ENCODE data around the gene NCK2.

NCK2 gene

DNA sequence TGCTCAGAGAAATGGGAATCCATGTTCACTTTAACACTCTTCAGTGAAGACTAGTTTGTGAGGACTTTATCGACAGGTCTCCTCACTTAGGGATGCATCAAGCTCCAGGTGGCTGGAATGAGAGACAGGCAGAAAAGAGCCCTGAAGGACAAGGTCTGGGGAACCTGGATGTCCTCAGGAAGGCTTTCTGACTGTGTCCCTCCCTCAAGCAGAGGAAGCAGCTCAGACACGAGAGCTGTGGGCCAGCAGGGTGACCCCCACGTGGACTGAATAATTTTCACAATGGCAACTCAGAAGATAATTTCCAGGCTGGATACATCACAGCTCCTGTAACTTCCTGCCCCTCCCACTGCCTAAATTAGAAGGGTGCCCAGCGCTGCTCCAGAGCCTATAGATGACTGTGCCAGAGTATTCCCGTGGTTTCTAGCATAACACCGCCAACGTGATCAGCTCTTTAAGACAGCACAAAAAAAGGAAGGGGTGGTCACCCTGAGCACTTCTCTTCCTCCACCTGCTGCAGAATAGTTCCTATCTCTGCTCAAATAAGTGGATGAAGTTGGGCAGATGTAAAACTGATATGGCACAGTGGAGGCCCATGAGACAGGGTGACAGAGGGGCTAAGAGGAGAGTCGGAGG is 25.7 kb upstream of the NCK2 start:
- DNase-seq (ENCODE audit: insufficient read length, low spot score): no peak
- no peak for TF ChIP-seq POLR2AphosphoS5 (IDR thresholded peaks at IDR 0.05; ENCODE audit: low read depth, low read length)
- no peak for TF ChIP-seq POU2F2 (IDR thresholded peaks at IDR 0.05; ENCODE audit: low read depth, low read length)
- no peak for TF ChIP-seq TAF1 (IDR thresholded peaks at IDR 0.05; ENCODE audit: low read depth, low read length)
- TF ChIP-seq SPI1 (IDR thresholded peaks at IDR 0.05; ENCODE audit: low read depth, low read length): no peak
- no peak for TF ChIP-seq PAX5 (IDR thresholded peaks at IDR 0.05; ENCODE audit: insufficient read depth, low read length, severe bottlenecking)
- no peak for TF ChIP-seq POLR2A (IDR thresholded peaks at IDR 0.05; ENCODE audit: low read depth, low read length)
- FAIRE-seq: no peak

- FAIRE-seq: no peak
- no peak for DNase-seq (ENCODE audit: insufficient read length, low spot score)
- TF ChIP-seq TAF1 (IDR thresholded peaks at IDR 0.05; ENCODE audit: low read depth, low read length) (no peak), POLR2AphosphoS5 (IDR thresholded peaks at IDR 0.05; ENCODE audit: low read depth, low read length) (no peak), POLR2A (IDR thresholded peaks at IDR 0.05; ENCODE audit: low read depth, low read length) (no peak), PAX5 (IDR thresholded peaks at IDR 0.05; ENCODE audit: insufficient read depth, low read length, severe bottlenecking) (no peak), POU2F2 (IDR thresholded peaks at IDR 0.05; ENCODE audit: low read depth, low read length) (no peak)
Observed at GRCh38 chr2:105721991-105722511, 22.7 kb upstream of the NCK2 start.

DNA sequence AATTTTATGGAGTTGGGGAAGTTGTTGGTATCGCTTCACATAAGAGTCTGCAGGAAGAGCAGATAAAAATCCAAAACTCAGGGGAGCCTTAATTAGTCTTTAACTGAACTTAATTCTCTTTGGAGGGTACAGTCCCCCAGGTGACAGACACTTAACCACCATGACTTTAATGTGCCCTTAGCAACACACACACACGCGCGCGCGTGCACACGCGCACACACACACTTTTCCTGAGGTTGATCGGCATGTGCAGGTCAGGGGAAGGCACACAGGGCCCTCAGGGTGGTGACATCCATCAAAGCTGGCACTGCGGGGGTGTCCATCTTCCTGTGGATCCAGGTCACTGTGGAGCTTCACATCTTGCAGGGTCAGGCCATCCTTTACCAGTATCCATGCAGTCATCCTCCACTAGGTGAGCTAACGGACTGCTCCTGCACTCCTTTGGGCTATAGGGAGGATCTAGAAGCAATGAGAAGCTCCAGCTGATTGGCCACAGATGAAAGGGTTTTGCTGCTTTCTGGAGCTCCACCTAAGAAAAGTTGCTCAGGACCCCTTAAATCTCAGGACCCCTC is 21.9 kb upstream of the NCK2 start:
- TF ChIP-seq POLR2A (IDR thresholded peaks at IDR 0.05; ENCODE audit: low read depth, low read length): no peak
- no peak for TF ChIP-seq POU2F2 (IDR thresholded peaks at IDR 0.05; ENCODE audit: low read depth, low read length)
- no peak for TF ChIP-seq TAF1 (IDR thresholded peaks at IDR 0.05; ENCODE audit: low read depth, low read length)
- TF ChIP-seq PAX5 (IDR thresholded peaks at IDR 0.05; ENCODE audit: insufficient read depth, low read length, severe bottlenecking): no peak
- no peak for TF ChIP-seq POLR2AphosphoS5 (IDR thresholded peaks at IDR 0.05; ENCODE audit: low read depth, low read length)
- no peak for TF ChIP-seq SPI1 (IDR thresholded peaks at IDR 0.05; ENCODE audit: low read depth, low read length)
- no peak for DNase-seq (ENCODE audit: insufficient read length, low spot score)
- FAIRE-seq: no peak

DNA sequence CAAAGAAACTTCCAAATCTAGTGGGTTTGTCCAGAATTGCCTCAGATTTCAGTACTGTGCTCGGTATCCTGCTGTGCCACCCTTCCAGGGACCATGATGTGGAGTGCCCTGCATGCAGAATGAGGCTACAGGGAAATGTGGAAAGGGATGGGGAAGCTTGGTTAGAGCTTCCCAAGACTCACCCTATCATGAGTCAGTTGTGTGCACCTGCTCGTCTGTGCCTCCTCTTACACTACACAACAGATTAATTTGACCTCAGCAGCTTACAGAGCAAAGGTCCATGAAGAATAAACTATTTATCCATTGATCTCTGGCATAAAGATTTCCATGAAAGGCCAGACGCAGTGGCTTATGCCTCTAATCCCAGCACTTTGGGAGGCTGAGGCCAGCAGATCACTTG is 21.3 kb upstream of the NCK2 start:
- no peak for FAIRE-seq
- TF ChIP-seq SPI1 (IDR thresholded peaks at IDR 0.05; ENCODE audit: low read depth, low read length) (no peak), POLR2A (IDR thresholded peaks at IDR 0.05; ENCODE audit: low read depth, low read length) (no peak), POLR2AphosphoS5 (IDR thresholded peaks at IDR 0.05; ENCODE audit: low read depth, low read length) (no peak), PAX5 (IDR thresholded peaks at IDR 0.05; ENCODE audit: insufficient read depth, low read length, severe bottlenecking) (no peak), TAF1 (IDR thresholded peaks at IDR 0.05; ENCODE audit: low read depth, low read length) (no peak), POU2F2 (IDR thresholded peaks at IDR 0.05; ENCODE audit: low read depth, low read length) (no peak)
- DNase-seq (ENCODE audit: insufficient read length, low spot score): no peak

- TF ChIP-seq POLR2A (IDR thresholded peaks at IDR 0.05; ENCODE audit: low read depth, low read length) (no peak), POLR2AphosphoS5 (IDR thresholded peaks at IDR 0.05; ENCODE audit: low read depth, low read length) (no peak), SPI1 (IDR thresholded peaks at IDR 0.05; ENCODE audit: low read depth, low read length) (no peak), PAX5 (IDR thresholded peaks at IDR 0.05; ENCODE audit: insufficient read depth, low read length, severe bottlenecking) (no peak), POU2F2 (IDR thresholded peaks at IDR 0.05; ENCODE audit: low read depth, low read length) (no peak), TAF1 (IDR thresholded peaks at IDR 0.05; ENCODE audit: low read depth, low read length) (no peak)
- no peak for FAIRE-seq
- no peak for DNase-seq (ENCODE audit: insufficient read length, low spot score)
Observed at GRCh38 chr2:105725388-105725787, 19.3 kb upstream of the NCK2 start.

DNA sequence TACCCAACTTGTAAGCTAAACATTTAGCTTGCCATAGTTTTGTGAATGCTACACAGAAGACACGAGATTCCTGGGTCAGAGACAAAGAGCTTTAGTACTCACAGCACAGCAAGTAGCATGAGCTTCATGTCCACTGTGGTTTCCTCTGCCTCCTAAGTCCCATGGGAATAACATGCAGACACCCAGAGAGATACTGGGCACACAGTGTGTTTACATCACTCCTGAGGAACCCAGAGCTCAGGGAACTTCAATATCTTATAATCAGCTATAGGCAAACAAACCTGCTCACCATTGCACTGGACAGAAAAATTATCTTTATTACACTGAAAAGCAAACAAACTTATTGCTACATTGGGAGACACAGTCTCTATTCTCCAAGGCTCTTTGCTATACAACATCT is 14.5 kb upstream of the NCK2 start:
- no peak for DNase-seq (ENCODE audit: insufficient read length, low spot score)
- no peak for TF ChIP-seq SPI1 (IDR thresholded peaks at IDR 0.05; ENCODE audit: low read depth, low read length)
- no peak for TF ChIP-seq PAX5 (IDR thresholded peaks at IDR 0.05; ENCODE audit: insufficient read depth, low read length, severe bottlenecking)
- TF ChIP-seq POU2F2 (IDR thresholded peaks at IDR 0.05; ENCODE audit: low read depth, low read length): no peak
- TF ChIP-seq POLR2AphosphoS5 (IDR thresholded peaks at IDR 0.05; ENCODE audit: low read depth, low read length): no peak
- TF ChIP-seq TAF1 (IDR thresholded peaks at IDR 0.05; ENCODE audit: low read depth, low read length): no peak
- no peak for TF ChIP-seq POLR2A (IDR thresholded peaks at IDR 0.05; ENCODE audit: low read depth, low read length)
- FAIRE-seq: no peak

- FAIRE-seq (no peak), DNase-seq (ENCODE audit: insufficient read length, low spot score) (no peak)
- TF ChIP-seq PAX5 (IDR thresholded peaks at IDR 0.05; ENCODE audit: insufficient read depth, low read length, severe bottlenecking) (no peak), TAF1 (IDR thresholded peaks at IDR 0.05; ENCODE audit: low read depth, low read length) (no peak), POU2F2 (IDR thresholded peaks at IDR 0.05; ENCODE audit: low read depth, low read length) (no peak), SPI1 (IDR thresholded peaks at IDR 0.05; ENCODE audit: low read depth, low read length) (peak; percentile 57), POLR2AphosphoS5 (IDR thresholded peaks at IDR 0.05; ENCODE audit: low read depth, low read length) (no peak)
Observed at GRCh38 chr2:105731511-105731910, 13.2 kb upstream of the NCK2 start.

DNA sequence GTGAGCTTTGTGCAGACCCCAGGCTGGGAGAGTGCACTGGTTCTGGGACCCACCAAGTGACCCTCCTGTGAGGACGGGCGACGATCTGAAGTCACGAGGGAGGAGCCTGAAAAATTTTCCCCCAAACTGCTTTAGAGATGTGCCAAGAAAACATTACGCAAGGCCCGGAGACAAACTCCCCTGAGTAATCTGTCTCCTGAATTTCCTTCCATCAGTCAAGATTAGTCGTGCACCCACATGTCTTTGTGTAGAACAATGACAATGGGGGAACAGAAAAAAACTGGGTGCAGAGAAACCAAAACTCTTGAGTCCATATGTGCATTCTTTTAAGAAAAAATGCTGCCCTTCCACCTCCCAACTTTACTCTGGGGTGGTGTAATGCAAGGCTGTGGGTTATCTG is 12.6 kb upstream of the NCK2 start:
- no peak for TF ChIP-seq POLR2A (IDR thresholded peaks at IDR 0.05; ENCODE audit: low read depth, low read length)
- no peak for TF ChIP-seq PAX5 (IDR thresholded peaks at IDR 0.05; ENCODE audit: insufficient read depth, low read length, severe bottlenecking)
- TF ChIP-seq SPI1 (IDR thresholded peaks at IDR 0.05; ENCODE audit: low read depth, low read length): no peak
- TF ChIP-seq POU2F2 (IDR thresholded peaks at IDR 0.05; ENCODE audit: low read depth, low read length): no peak
- TF ChIP-seq POLR2AphosphoS5 (IDR thresholded peaks at IDR 0.05; ENCODE audit: low read depth, low read length): no peak
- no peak for TF ChIP-seq TAF1 (IDR thresholded peaks at IDR 0.05; ENCODE audit: low read depth, low read length)
- FAIRE-seq: no peak
- DNase-seq (ENCODE audit: insufficient read length, low spot score): no peak

- DNase-seq (ENCODE audit: insufficient read length, low spot score): no peak
- FAIRE-seq: no peak
- TF ChIP-seq POU2F2 (IDR thresholded peaks at IDR 0.05; ENCODE audit: low read depth, low read length): no peak
- TF ChIP-seq SPI1 (IDR thresholded peaks at IDR 0.05; ENCODE audit: low read depth, low read length): peak; percentile 58
Observed at GRCh38 chr2:105732955-105733607, 11.6 kb upstream of the NCK2 start.

Data from GM12891 (cell line).